Thymus (tissue), 11 donors: ENCODE measurements around the gene GPC6. TPM values are rescaled to one million over a fixed set of nuclear protein-coding genes. Genes with fewer than 3 reads are reported as not detected.
"Not testable (repeated sequence)": the region's sequence is repeated elsewhere in the genome, so short reads cannot be mapped to it uniquely, and the experiment has no call there.

Experiments used
- DNase-seq, 9 donors: peaks; one replicate each; pipeline ENCODE4 v3.0.0-alpha.2; 2013; ENCODE audit warnings: low spot score in 9 of 9, low read depth in 6 of 9, missing footprints in 1 of 9
- H3K27ac ChIP-seq, 2 donors: one replicate each; pipeline ENCODE4 v1.5.1; 2013; ENCODE audit warnings: control low read depth in 1 of 2, low read depth in 1 of 2, low read length in 1 of 2, mild to moderate bottlenecking in 1 of 2, moderate library complexity in 1 of 2
- H3K27me3 ChIP-seq, 2 donors: one replicate each; pipeline ENCODE4 v1.5.1; 2013; ENCODE audit warnings: low read length in 1 of 2; ENCODE audit not compliant: control insufficient read depth in 2 of 2, insufficient read depth in 1 of 2
- H3K36me3 ChIP-seq, 2 donors: one replicate each; pipeline ENCODE4 v1.5.1; 2013; ENCODE audit warnings: low read length in 1 of 2, mild to moderate bottlenecking in 1 of 2, moderate library complexity in 1 of 2; ENCODE audit not compliant: control insufficient read depth in 2 of 2, insufficient read depth in 2 of 2
- H3K4me1 ChIP-seq, 2 donors: one replicate each; pipeline ENCODE4 v1.5.1; 2013; ENCODE audit warnings: low read length in 2 of 2; ENCODE audit not compliant: control insufficient read depth in 2 of 2, insufficient read depth in 2 of 2
- H3K4me3 ChIP-seq, 2 donors: one replicate each; pipeline ENCODE4 v1.5.1; 2013; ENCODE audit warnings: low read length in 2 of 2, control low read depth in 1 of 2, mild to moderate bottlenecking in 1 of 2
- H3K9me3 ChIP-seq, 2 donors: one replicate each; pipeline ENCODE4 v1.5.1; 2013; ENCODE audit warnings: low read length in 1 of 2, mild to moderate bottlenecking in 1 of 2; ENCODE audit not compliant: control insufficient read depth in 2 of 2, insufficient read depth in 1 of 2
- WGBS: extraction: QIAGEN DNeasy Blood & Tissue Kit; methylation state at CpG from one replicate; pipeline ENCODE4 v1.1.7; 2013; 5-methylcytosine and 5-hydroxymethylcytosine counted together
- polyA plus RNA-seq: library from polyadenylated mRNA; stranded (reverse); fragments of 200-250 nt; gene quantifications from one replicate; pipeline ENCODE4 v1.2.3, GENCODE V29; 2013
- total RNA-seq: library from RNA; stranded (reverse); fragments of 120-200 nt; gene quantifications from one replicate; pipeline ENCODE4 v1.2.4, GENCODE V29; 2013
- donor health status: healthy.

GPC6 gene
- total and polyA plus RNA-seq, 2 donors: 1.1 to 6.9 TPM

GRCh38 chr13:94342436-94343242 is 1116.0 kb downstream of the GPC6 start:
- no peaks in the 10 kb centered on the region for H3K36me3 ChIP-seq
- no peak overlapping the region for H3K27ac ChIP-seq
- peaks cover 0 to 1% of the 10 kb centered on the region in 2 donors for H3K9me3 ChIP-seq
- 96% methylated on average over 17 of the region's 17 CpGs for WGBS
- no peak overlapping the region for H3K4me3 ChIP-seq
- peaks cover 2 to 3% of the 10 kb centered on the region in 2 donors for H3K27me3 ChIP-seq
- DNase-seq: no peak
- H3K4me1 ChIP-seq: peaks cover 0 to 6% of the 10 kb centered on the region in 2 donors

GRCh38 chr13:94343243-94343585 is 1116.6 kb downstream of the GPC6 start:
- peaks cover 0 to 6% of the 10 kb centered on the region in 2 donors for H3K4me1 ChIP-seq
- peaks cover 2 to 6% of the 10 kb centered on the region in 2 donors for H3K27me3 ChIP-seq
- H3K36me3 ChIP-seq: no peaks in the 10 kb centered on the region
- DNase-seq: no peak
- H3K9me3 ChIP-seq: no peaks in the 10 kb centered on the region
- H3K4me3 ChIP-seq: no peak overlapping the region
- WGBS: 97% methylated on average over 7 of the region's 7 CpGs
- H3K27ac ChIP-seq: no peak overlapping the region

- H3K27ac ChIP-seq, DNase-seq, H3K9me3 ChIP-seq, H3K36me3 ChIP-seq, H3K27me3 ChIP-seq, H3K4me1 ChIP-seq, H3K4me3 ChIP-seq: not testable (repeated sequence)
- 96% methylated on average over 3 of the region's 3 CpGs for WGBS
These were observed 1117.1 kb downstream of the GPC6 start for GRCh38 chr13:94343687-94344086.

GRCh38 chr13:94344126-94344818 is 1117.7 kb downstream of the GPC6 start:
- Histone ChIP-seq H3K4me3 (no peak overlapping the region), H3K9me3 (no peaks in the 10 kb centered on the region), H3K4me1 (peaks cover 0 to 6% of the 10 kb centered on the region in 2 donors), H3K27me3 (peaks cover 0 to 4% of the 10 kb centered on the region in 2 donors), H3K27ac (no peak overlapping the region), H3K36me3 (no peaks in the 10 kb centered on the region)
- WGBS: 92% methylated on average over 8 of the region's 8 CpGs
- no peak for DNase-seq

DNA sequence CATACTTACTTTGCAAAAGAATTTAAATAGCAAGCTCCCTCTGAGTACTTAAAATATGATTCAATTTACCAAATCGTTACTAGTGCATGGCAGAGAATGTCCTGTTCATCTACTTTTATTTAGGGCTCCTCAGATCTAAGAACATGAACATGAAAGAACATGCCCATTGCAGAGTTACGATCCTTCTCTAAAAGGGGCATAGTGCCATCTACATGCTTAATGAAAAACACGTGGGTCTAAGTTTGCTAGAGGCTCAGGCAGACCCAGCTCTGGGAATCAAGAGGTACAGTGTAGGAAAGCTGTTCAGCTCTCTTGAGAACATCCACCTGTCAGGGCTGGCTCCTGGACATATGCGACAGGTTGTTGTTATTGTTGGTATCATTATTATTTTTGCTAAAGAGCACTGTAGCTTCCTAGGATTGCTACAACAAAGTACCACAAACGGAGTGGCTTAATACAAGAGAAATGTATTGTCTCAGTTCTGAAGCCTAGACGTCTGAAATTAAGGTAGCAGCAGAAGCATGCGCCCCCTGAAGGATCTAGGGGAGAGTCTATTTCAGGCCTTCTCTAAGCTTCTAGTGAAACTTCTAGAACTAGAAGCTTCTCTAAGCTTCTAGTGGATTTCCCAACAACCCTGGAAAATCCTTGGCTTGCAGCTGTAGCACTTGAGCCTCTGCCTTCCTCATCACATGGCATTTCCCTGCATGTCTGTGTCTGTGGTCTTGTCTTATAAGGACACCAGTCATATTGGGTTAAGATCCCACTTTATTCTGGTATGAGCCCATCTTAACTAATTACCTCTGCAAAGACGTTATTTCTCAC is 1119.0 kb downstream of the GPC6 start:
- H3K36me3 ChIP-seq: no peaks in the 10 kb centered on the region
- no peaks in the 10 kb centered on the region for H3K9me3 ChIP-seq
- peaks cover 0 to 3% of the 10 kb centered on the region in 2 donors for H3K27me3 ChIP-seq
- no peak overlapping the region for H3K27ac ChIP-seq
- WGBS: 74% methylated on average over 8 of the region's 8 CpGs
- no peak overlapping the region for H3K4me3 ChIP-seq
- peak in 8 of 9 donors; percentile 45 to 86 (median 65) for DNase-seq
- H3K4me1 ChIP-seq: peaks cover 0 to 6% of the 10 kb centered on the region in 2 donors

DNA sequence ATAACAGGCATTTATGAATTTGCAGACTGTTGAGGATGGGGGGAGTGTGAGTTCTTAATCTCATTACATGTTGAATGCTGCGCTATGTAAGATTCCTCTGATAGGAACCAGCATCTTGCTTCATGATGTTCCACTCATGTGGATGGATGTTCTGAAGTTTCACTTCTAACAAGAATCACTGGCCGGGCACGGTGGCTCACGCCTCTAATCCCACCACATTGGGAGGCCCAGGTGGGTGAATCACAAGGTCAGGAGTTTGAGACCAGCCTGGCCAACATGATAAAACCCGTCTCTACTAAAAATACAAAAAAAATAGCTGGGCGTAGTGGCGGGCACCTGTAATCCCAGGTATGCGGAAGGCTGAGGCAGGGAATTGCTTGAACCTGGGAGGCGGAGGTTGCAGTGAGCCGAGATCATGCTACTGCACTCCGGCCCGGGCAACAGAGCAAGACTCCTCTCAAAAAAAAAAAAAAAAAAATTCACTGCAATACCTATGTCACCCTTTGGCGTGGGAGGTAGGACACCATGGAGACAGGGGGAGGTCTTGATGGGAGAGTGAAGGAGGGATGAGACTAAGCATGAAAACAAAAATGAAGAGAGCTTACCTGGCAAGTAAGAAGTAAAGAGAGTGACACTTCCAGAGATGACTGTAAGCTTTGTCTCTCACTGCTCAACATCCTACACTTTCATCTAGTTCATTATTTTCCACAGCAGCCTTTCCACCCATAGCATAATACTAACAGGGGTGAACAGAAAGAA is 1119.8 kb downstream of the GPC6 start:
- no peak overlapping the region for H3K27ac ChIP-seq
- H3K9me3 ChIP-seq: no peaks in the 10 kb centered on the region
- peaks cover 0 to 3% of the 10 kb centered on the region in 2 donors for H3K27me3 ChIP-seq
- no peaks in the 10 kb centered on the region for H3K36me3 ChIP-seq
- no peak overlapping the region for H3K4me3 ChIP-seq
- 98% methylated on average over 13 of the region's 13 CpGs for WGBS
- no peak for DNase-seq
- peaks cover 0 to 6% of the 10 kb centered on the region in 2 donors for H3K4me1 ChIP-seq

GRCh38 chr13:94351292-94351990 is 1124.8 kb downstream of the GPC6 start:
- 68% methylated on average over 5 of the region's 5 CpGs for WGBS
- DNase-seq: no peak

GRCh38 chr13:94352057-94352456 is 1125.5 kb downstream of the GPC6 start:
- Histone ChIP-seq H3K9me3 (no peaks in the 10 kb centered on the region), H3K4me3 (no peak overlapping the region), H3K27ac (no peak overlapping the region), H3K27me3 (peaks cover 0 to 3% of the 10 kb centered on the region in 2 donors), H3K36me3 (no peaks in the 10 kb centered on the region), H3K4me1 (peaks cover 0 to 5% of the 10 kb centered on the region in 2 donors)
- 91% methylated on average over 3 of the region's 3 CpGs for WGBS
- DNase-seq: no peak

More at GRCh38 chr13:94351292-94351990, 1124.8 kb downstream of the GPC6 start:
- no peak overlapping the region for H3K27ac ChIP-seq
- peaks cover 0 to 5% of the 10 kb centered on the region in 2 donors for H3K4me1 ChIP-seq
- H3K27me3 ChIP-seq: peaks cover 0 to 3% of the 10 kb centered on the region in 2 donors
- no peaks in the 10 kb centered on the region for H3K9me3 ChIP-seq
- no peak overlapping the region for H3K4me3 ChIP-seq
- no peaks in the 10 kb centered on the region for H3K36me3 ChIP-seq
